Stimulated activated CD4-positive, alpha-beta T cell treated with anti-CD3 and anti-CD28 coated beads, Interleukin-4, amount 100 ng/mL, for 1 hour (primary cell): Measurements from ENCODE around the gene NMRAL1.
A peak's percentile ranks its signal among the peaks of the same experiment; 100 is the strongest.

Experiments
- DNase-seq: peaks from one replicate; pipeline ENCODE4 v3.0.0-alpha.2; 2020

The NMRAL1 gene

DNA sequence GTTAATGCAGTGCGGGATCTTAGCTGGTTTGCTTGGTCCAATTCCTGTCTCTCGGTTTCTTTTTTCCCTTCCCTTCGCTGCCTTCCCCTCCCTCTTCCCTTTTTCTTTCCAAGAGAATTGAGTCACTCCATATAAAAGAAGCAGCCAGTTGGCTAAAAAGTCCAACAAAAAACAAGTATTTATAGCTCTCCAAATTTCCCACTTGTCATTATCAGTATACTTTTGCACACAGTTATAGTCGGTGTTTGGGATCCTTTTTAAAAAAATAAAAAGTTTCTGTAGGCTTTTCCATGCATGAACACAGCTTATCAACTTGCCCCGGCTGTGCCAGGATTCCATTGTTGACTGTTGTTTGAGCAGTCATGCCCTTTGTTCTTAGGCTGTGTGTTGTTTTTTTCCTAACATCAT is 26.6 kb upstream of the NMRAL1 start:
- no peak for DNase-seq

DNA sequence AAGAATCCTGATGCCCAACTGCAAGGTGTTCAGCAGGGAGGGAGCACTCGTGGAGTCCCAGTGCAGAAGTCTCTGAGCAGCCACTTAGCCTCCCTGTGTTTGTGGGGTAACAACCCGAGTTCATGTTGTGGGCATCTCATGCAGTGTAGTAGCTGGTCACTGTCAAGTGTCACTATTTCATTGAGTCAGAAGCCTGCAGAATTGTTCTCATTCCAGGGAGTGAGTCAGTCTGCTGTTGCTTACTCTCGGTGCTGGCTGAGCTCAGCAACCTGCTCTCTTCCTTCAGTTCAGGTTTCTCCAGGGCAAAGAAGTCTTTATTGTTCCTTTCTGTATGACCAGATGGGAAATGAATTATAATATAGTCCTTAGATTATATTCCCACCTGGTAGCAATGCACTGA is 25.8 kb upstream of the NMRAL1 start:
- no peak for DNase-seq

DNA sequence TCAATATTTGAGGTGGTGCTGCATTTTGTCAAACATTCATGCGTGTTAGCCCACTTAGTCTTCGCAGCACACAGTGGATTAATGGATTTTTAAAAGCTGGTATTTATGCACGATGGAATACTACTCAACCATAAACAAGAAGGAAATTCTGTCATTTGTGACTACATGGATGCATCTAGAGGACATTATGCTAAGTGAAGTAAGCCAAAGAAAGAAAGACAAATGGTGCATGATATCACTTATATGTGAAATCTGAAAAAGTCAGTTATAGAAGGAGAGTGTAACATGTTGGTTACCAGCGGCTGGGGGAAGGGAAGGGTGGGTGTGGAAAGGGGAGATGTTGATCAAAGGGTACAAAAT is 24.8 kb upstream of the NMRAL1 start:
- no peak for DNase-seq

DNA sequence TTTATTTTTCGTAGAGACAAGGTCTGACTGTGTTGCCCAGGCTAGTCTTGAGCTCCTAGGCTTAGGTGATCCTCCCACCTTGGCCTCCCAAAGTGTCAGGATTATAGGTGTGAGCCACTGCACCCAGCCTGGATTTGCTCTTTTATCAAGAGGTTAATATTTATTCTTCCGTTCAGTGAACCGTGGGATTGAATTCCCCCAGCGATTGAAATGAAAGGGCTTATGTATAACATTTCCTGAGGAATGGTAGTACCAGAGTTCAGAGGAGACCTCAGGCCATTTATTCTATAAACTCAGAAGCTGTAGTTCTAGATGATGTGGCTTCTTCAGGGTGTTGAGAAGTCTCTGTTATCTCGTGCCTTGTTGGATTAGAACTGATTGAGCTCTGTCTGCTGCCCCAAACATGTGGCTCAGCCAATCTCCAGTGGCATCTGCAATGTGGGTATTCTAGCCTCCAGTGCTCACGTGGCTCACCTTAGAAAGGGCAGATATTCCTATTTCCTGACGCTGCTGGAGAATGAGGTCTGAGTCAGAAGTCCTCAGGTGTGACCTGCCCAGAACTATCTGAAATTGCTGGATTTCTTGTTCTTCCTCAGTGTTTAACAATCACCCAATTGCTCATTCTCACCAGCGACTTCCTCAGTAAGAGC is 24.2 kb upstream of the NMRAL1 start:
- DNase-seq: no peak

DNA sequence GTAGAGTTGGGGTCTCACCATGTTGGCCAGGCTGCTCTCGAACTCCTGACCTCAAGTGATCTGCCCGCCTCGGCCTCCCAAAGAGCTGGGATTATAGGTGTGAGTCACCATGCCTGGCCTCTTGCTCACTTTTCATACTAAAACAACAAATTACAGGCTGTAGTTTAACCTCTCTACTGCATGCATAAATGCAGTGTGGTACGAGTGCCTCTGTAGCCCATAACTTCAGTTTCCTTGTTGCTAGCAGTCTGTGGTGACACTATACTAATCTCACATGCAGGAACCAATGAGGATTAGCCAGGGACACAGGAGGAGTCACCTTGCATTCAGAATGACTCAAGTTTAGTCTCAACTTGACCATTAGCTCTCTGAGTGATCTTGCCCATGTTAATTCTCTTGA is 21.9 kb upstream of the NMRAL1 start:
- no peak for DNase-seq

DNA sequence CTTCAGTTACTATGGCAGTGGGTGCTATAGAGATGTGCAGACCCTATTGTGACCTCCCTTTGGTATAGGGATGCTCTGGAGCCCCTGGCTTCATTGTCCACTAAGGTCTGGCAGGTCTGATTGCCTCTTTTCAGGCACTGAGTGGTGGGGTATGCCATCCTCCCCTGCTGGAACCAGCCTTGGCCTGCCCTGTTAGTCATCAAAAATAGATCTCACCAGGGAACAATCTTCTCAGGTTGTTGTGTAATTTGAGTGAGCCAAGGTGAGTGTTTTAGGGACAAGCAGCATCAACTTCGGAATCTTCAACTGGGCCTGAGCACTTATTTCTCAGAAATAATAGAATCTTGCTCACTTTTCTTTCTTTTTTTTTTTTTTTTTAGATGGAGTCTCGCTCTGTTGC is 21.3 kb upstream of the NMRAL1 start:
- DNase-seq: no peak

DNA sequence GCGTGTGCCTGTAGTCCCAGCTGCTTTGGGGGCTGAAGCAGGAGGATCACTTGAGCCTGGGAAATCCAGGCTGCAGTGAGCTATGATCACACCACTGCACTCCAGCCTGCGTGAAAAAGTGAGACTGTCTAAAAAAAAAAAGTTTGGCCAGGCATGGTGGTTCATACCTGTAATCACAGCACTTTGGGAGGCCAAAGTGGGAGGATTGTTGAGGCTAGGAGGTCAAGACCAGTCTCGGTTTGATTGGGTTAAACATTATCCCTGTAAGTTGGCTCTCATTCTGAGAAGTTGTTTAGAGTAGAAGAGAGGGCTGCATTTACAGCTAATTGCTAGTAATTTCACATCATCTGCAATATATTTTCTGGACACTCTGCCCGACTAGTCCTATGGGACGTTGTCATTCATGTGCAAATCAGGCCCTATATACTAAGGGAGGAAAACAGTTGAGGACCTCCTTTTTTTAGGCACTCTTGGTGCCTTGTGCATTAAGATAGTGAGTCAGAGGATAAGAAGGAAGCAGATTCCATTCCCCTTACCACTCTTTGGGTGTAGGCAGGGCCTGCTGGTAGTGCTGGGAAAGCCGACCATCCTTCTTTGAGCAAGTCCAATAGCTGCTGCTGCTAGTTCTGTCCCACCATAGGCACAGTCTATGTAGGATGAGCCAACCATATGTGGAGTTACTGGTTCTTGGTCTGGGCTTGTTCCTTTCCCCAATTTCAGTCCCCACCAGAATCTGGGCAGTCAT is 20.5 kb upstream of the NMRAL1 start:
- DNase-seq: no peak

DNA sequence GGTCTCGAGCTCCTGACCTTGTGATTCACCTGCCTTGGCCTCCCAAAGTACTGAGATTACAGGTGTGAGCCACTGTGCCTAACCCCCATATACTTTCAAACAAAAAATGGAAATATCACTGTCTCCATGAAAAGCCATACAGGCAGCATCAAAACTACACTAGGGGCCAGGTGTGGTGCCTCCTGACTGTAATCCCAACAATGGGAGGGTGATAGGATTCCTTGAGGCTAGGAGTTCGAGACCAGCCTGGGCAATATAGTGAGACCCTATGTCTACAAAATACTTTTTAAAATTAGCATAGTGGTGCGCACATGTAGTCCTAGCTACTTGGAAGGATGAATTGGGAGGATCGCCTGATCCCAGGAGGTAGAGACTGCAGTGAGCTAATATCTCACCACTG is 17.5 kb upstream of the NMRAL1 start:
- DNase-seq: no peak

DNA sequence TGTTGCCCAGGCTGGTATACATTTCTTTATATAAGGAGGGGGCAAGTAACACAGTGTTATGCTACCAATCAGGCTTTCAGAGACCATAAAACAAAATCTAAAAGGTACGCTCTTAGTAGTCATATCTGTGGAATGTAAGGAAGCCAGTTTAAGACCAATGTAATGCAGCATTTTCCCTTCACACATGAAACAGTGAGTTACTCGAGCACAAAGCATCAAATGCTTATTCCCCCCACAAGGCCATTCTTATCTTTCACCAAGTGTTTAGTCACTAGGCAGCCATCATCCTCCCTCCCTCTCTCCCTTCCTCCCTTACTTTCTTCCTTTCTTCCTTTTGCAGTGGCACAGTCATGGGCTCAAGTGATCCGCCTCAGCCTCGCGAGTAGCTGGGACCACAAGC is 14.6 kb upstream of the NMRAL1 start:
- no peak for DNase-seq

DNA sequence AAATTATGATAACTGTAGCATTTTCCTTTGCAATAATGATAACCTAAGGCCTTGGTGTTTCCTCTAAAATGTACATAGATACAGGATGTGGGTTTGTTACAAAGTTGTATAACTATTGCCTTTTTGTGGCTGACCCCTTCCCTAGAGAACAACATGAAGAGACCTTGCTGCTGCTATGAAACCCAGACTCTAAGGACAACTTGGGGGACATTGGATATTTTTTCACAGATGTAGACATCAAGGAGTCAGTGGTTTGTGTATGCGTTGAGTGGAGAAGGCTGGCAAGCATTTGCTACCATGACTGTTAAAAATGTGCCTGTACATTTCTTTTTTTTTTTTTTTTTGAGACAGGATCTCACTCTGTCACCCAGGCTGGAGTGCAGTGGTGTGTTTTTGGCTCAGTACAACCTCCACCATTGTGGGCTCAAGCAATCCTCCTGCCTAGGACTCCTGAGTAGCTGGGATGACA is 14.1 kb upstream of the NMRAL1 start:
- no peak for DNase-seq

DNA sequence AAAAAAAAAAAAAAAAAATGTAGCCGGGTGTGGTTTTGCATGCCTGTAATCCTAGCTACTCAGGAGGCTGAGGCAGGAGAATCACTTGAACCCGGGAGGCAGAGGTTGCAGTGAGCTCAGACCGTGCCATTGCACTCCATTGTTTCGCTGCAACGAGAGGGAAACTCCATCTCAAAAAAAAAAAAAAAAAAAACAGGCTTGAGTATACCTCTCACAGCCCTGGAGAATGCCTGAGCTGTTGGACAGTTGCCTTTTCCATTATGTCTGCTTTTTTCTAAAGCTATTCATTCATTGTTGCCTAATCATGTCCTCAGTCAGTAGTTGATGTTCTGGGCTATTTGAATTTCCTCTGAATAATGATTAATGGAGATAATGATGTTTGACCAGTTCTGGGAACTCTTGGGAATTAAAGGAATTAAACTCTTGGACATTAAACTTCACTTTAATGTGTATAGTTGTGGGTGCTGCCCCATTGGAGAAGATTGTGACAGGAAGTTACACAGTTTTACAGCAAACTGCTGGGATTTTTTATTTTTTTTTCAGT is 13.6 kb upstream of the NMRAL1 start:
- no peak for DNase-seq

DNA sequence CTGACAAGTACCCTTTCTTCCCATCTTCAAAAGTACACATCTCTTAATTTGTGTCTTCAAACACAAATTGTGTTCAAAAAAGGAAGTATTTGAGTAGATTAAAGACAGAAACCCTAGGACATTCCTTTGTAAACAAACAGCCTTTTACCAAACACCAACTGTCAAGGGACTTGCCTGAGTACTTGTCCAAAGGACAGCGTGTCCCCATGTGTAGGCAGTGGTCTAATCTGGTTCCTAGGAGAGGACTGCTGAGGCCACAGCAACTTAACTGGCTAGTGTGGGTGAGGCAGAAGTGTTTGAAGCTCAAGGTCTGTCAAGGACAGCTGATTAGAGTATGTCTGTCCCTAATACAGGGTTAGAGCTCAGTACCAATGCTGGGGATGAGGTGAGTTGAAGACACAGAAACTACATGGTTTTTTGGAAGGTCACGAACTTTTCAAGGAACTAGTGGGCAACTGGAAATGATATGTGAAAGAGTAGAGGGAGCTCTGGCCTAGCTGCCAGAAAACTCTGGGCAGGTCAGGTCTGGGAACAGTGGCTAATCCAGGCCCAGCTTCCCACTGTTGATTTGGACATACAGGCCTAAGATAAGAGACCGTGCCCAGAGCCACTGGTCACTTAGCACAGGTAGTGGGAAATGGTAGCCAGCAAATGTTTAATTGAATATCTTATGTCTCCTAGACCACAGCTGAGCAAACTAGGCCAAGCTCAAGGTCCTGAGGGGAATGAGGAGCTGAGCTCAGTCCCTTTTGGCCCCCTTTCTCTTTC is 11.9 kb upstream of the NMRAL1 start:
- DNase-seq: no peak

DNA sequence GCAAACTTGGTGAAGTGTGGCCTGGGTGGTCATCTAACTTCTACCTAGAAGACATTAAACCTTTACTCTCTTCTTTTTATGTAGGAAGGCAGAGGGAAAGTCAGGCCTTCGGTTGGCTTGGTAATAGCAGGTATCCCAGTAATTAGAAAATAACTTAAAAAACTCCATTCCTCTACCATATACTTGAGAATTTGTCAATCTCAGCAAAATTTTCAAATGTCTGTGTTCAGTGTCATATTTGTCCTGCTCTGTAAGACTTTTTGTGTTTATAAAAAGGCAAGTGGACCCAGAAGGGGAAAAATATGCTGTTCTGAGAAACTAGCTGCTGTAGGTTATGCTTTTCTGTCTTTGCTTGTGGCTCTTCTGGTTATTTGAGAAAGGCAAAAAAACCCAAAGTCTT is 7.5 kb upstream of the NMRAL1 start:
- no peak for DNase-seq

DNA sequence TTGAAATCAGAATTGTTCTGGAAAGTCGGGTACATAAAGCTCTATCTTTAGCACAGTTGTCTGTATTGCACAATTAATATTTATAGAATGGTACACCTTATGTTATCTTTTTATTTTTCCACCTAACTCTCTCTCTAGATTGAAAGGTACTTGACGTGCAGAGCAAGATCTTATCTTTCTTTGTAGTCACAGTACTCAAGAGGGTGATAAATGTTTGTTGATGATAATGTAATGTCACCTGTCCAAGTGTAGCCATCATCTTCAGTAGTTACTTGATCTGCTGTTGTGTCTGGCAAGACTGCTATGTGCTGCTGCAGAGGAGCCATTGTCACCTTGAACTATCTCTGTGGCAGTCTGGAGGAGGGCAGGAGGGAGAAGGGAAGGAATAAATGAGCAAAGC is 7.1 kb upstream of the NMRAL1 start:
- no peak for DNase-seq

DNA sequence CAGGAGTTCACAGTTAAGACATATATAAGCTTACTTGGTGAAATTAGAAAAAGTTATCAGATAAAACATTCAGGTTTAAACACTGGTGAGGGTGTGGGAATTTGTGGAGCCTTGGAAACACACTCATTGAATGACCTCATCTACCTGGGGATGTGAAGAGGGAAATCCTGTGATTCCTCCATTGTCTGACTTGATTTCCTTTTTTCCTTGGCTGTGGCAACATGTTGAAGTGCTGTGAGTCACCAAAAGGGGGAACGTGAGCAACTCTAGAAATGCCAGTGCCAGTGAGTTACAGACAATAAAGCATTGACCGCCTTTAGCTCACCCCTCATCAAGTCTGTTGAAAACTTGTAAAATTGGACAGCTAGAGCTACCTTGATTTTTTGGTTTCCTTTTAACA is 3.5 kb upstream of the NMRAL1 start:
- DNase-seq: no peak

DNA sequence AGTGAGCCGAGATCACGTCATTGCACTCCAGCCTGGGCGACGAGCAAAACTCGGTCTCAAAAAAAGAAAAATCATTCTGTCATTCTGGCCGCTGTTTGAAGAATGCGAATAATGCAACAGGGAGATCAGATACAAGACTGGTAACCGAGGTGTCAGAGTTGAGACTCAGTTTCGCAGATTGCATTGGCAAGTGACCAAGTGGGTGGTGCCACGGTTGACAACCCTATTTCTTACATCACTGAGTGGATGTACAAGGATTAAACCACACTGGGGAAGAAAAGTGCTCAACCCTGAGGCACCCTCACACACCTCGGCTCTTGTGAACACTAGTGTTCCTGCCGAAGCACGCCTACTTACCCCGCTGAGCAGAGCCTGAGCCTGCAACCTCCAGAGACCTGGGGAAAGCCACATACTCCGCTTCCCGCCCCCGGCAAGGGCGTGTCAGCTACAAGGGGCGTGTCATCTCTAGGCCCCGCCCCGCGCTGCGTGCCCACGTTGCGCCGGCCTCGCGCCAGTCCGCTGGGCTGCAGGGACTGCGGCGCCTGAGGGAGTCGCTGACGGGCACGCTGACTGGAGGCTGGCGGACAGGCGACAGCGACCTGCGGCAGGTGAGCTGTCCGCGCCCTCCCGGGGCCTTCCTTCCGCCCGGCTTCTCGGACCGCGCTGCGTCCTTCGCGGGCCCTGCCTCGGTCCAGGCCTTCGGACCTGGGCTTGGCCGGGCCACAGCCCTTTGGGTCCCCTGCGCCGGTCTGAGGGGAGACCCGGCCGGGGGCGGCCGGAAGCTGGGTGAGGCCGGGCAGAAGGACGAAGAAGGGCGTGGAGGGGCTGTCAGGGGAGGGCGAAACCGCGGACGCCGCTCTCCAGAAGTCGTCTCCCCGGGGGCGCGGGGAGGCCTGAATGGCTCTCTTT is 1.7 kb upstream of the NMRAL1 start, which contains the start of gene HMOX2:
Gene HMOX2 (plus strand): TSS at position 519 of the 909 bp plus-strand sequence. CDS start 29,127 bp downstream, outside the sequence.
- peak; percentile 92 for DNase-seq

DNA sequence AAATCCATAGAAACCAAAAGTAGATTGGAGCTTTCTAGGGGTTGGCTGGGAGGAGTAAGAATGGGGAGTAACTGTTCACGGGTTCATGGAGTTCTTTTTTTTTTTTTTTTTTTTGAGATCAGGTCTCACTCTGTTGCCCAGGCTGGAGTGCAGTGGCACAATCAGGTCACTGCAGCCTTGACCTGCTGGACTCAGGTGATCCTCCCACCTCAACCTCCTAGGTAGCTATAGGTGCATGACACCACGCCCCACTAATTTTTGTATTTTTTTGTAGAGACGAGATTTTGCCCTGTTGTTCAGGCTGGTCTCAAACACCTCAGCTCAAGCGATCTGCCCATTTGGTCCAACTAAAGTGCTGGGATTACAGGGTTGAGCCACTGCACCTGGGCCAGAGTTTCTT is 1.5 kb downstream of the NMRAL1 start:
- no peak for DNase-seq

DNA sequence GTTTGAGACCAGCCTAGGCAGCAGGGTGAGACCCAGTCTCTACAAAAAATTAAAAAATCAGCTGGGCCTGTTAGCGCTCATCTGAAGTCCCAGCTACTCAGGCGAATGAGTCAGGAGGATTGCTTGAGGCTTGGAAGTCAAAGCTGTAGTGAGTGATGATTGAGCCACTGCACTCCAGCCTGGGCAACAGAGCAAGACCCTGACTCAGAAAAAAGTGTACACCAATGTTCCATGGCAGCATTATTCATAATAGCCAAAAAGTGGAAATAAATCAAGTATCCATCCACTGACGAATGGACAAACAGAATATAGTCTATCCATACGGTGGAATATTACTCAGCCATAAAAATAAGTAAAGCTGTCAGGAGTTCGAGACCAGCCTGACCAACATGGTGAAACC is 2.6 kb downstream of the NMRAL1 start:
- DNase-seq: no peak

DNA sequence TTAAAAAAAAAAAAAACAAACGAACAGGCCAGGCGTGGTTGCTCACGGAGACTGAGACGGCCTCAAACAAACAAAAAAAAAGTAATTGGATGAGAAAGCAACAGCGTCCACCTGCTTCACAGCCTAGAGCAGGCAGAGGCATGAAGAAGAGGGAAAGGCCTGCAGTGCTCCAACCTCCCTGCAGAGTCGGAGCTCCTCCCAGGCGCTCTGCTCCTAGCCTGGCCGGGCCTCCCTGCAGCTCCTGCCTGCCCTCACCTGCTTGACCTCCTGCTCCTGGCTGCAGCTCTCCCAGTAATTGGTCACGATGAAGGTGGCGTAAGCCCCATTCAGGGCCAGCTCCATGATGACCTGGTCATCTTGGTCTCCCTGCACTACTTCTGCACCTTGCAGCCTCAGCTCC is 5.5 kb downstream of the NMRAL1 start:
- no peak for DNase-seq

DNA sequence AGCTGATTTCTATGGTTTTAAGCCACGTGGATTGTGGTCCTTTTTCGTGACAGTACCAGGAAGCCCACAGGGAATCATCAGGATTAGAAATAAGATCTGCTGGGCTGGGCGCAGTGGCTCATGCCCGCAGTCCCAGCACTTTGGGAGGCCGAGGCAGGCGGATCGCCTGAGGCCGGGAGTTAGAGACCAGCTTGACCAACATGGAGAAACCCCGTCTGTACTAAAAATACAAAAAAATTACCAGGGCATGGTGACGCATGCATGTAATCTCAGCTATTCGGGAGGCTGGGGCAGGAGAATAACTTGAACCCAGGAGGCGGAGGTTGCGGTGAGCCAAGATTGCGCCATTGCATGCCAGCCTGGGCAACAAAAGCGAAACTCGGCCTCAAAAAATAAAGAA is 6.5 kb downstream of the NMRAL1 start:
- DNase-seq: no peak

DNA sequence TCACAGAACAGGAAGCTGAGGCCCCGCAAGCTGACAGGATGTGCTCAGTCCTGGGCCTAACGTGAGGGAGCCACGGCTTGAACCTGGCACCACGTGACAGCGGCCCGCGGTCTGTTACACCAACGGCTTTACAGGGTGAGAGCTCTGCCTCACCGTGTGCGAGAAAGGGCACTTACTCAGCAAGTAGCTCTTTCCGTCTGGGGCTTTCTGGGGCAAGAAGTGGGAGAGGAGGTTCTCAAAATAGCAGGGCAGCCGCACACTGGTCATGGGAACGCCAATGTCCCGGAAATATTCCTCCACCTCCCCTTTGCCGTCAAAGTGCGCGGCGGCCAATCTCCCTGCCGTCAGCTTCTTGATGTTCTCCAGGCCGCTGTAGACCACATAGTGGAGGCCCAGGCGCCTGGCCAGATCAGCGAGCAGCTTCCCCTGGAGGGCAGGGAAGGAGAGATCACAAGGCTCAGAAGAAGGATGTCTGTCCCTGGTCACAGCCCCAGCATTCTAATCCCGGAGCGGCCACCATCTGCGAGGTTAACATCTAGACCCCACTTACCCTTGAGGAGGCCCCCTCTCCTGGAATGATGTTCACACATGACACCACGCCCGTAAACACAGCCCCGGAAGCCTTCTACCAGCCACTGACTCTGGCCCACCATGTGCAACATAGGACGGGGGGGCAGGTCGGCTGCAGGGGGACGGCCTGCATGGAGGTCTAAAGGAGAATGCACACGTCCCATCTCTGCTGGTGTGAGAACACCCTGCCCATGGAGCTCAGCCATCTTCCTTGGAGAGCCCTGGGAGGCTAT is 8.2 kb downstream of the NMRAL1 start:
- peak; percentile 42 for DNase-seq
